ENCODE data around the gene CFL1. TPM values are rescaled to one million over a fixed set of nuclear protein-coding genes. Genes with fewer than 3 reads are reported as not detected.
A peak's percentile ranks its signal among the peaks of the same experiment; 100 is the strongest.

The CFL1 gene
- total and polyA plus RNA-seq, 4 experiments from 2014 or later: 540 to 2,825 (median 1,686) TPM

- Histone ChIP-seq H3K27me3 (ENCODE audit: insufficient read depth, low read length) (no peaks in the 10 kb centered on the region), H3K9me3 (ENCODE audit: control insufficient read depth in 1 of 2, low read length in 2 of 2) (no peaks in the 10 kb centered on the region), H3K27ac (ENCODE audit: low read depth, low read length) (no peak overlapping the region), H3K4me1 (ENCODE audit: insufficient read depth, low read length) (peaks cover 14% of the 10 kb centered on the region), H3K4me3 (ENCODE audit: low read length in 2 of 2) (no peak overlapping the region), H3K36me3 (ENCODE audit: insufficient read depth, low read length) (no peaks in the 10 kb centered on the region)
- intact Hi-C loops (cut with micrococcal nuclease): no loop called here
- DNase-seq: no peak
- ChIA-PET CTCF (ENCODE audit: partially characterized antibody) (interaction anchor here (0.5 to 2.4 kb wide), 3 partner anchors 49 to 118 kb away, joined by 3 to 6 read pairs (median 3); partner anchors contain the start of gene KAT5), POLR2A (ENCODE audit: partially characterized antibody) (no interaction called here)
- H3K27me3 Mint-ChIP-seq: no peaks in the 10 kb centered on the region
- no peak overlapping the region for H3K27ac Mint-ChIP-seq
- H3K36me3 Mint-ChIP-seq: no peaks in the 10 kb centered on the region
- H3K4me3 Mint-ChIP-seq: no peak overlapping the region
- H3K9me3 Mint-ChIP-seq: peaks cover 0 to 1% (median 0%) of the 10 kb centered on the region in 8 donors
- peaks cover 8% of the 10 kb centered on the region in 4 donors for H3K4me1 Mint-ChIP-seq
Observed at GRCh38 chr11:65829459-65829858, 28.5 kb downstream of the CFL1 start.

DNA sequence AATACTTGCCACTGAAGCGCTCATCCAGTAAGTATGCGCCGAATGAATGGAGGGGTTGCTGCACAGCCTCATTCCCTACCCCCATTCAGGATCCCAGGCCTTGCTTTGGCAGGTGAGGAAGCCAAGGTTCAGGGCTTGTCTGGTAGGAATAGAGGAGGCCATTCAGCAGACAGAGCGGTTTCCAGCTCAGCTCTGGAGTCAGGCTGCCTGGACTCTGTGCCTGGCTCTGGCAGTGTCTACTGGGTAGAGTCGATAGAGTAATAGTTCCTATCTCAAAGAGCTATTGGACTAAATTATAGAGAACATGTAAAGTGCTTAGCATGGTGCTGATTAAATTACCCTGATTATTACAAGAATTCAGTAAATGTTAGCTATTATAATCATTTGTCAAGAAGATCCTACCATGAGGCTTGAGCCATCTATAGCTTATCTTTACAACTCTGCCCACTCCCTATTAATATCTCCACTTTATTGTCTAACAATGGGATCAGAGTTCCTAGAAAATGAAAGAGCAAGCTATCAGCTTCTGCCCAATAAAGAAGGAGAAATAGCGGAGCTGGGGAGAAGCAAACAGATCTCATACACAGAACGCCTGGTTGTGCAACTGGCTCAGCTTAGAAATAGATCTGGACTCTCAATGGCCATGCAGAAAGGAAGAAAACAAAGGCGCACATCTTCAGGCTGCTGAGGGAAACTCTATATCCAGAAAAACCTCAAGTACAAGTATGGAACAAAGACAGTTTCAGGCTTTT is 30.8 kb downstream of the CFL1 start:
- Histone ChIP-seq H3K36me3 (ENCODE audit: insufficient read depth, low read length) (no peaks in the 10 kb centered on the region), H3K4me3 (ENCODE audit: low read length in 2 of 2) (no peak overlapping the region), H3K4me1 (ENCODE audit: insufficient read depth, low read length) (no peaks in the 10 kb centered on the region), H3K27me3 (ENCODE audit: insufficient read depth, low read length) (no peaks in the 10 kb centered on the region), H3K27ac (ENCODE audit: low read depth, low read length) (no peak overlapping the region), H3K9me3 (ENCODE audit: control insufficient read depth in 1 of 2, low read length in 2 of 2) (no peaks in the 10 kb centered on the region)
- peaks cover 0 to 2% (median 1%) of the 10 kb centered on the region in 4 donors for H3K4me1 Mint-ChIP-seq
- POLR2A ChIA-PET (ENCODE audit: partially characterized antibody): no interaction called here
- intact Hi-C loops (cut with micrococcal nuclease): no loop called here
- no peak overlapping the region for H3K4me3 Mint-ChIP-seq
- CTCF ChIA-PET (ENCODE audit: partially characterized antibody): interaction anchor here (0.7 to 1.7 kb wide), 8 partner anchors 9 to 196 kb away, joined by 3 to 11 read pairs (median 3); partner anchors contain the start of gene AP5B1
- DNase-seq: no peak
- H3K9me3 Mint-ChIP-seq: peaks cover 0 to 1% (median 0%) of the 10 kb centered on the region in 8 donors
- no peak overlapping the region for H3K27ac Mint-ChIP-seq
- H3K36me3 Mint-ChIP-seq: no peaks in the 10 kb centered on the region
- no peaks in the 10 kb centered on the region for H3K27me3 Mint-ChIP-seq

GRCh38 chr11:65822776-65823528 is 35.0 kb downstream of the CFL1 start:
- CTCF ChIA-PET (ENCODE audit: partially characterized antibody): interaction anchor here (1.4 to 1.8 kb wide), 3 partner anchors 43 to 117 kb away, joined by 3 to 8 read pairs (median 4); partner anchors contain the start of gene KAT5
- Mint-ChIP-seq H3K4me1 (peaks cover 0 to 5% (median under 1%) of the 10 kb centered on the region in 4 donors), H3K27me3 (no peaks in the 10 kb centered on the region), H3K4me3 (no peak overlapping the region), H3K9me3 (no peaks in the 10 kb centered on the region), H3K36me3 (no peaks in the 10 kb centered on the region), H3K27ac (no peak overlapping the region)
- POLR2A ChIA-PET (ENCODE audit: partially characterized antibody): no interaction called here
- no peak for DNase-seq
- Histone ChIP-seq H3K4me3 (ENCODE audit: low read length in 2 of 2) (no peak overlapping the region), H3K36me3 (ENCODE audit: insufficient read depth, low read length) (no peaks in the 10 kb centered on the region), H3K4me1 (ENCODE audit: insufficient read depth, low read length) (no peaks in the 10 kb centered on the region), H3K9me3 (ENCODE audit: control insufficient read depth in 1 of 2, low read length in 2 of 2) (no peaks in the 10 kb centered on the region), H3K27ac (ENCODE audit: low read depth, low read length) (no peak overlapping the region), H3K27me3 (ENCODE audit: insufficient read depth, low read length) (no peaks in the 10 kb centered on the region)
- intact Hi-C loops (cut with micrococcal nuclease): no loop called here

GRCh38 chr11:65821107-65821506 is 36.9 kb downstream of the CFL1 start:
- CTCF ChIA-PET (ENCODE audit: partially characterized antibody): interaction anchor here (1.1 kb wide), 1 partner anchor 41 kb away, joined by 3 read pairs; no protein-coding TSS in a partner anchor

GRCh38 chr11:65817835-65818680 is 39.9 kb downstream of the CFL1 start:
- Mint-ChIP-seq H3K4me1 (peaks cover 6 to 16% (median 10%) of the 10 kb centered on the region in 4 donors), H3K9me3 (peaks cover 0 to 2% (median 0%) of the 10 kb centered on the region in 8 donors), H3K4me3 (peak overlapping the region; percentile 73 to 85 (median 78)), H3K27ac (peak overlapping the region; percentile 73 to 92 (median 81)), H3K27me3 (no peaks in the 10 kb centered on the region), H3K36me3 (no peaks in the 10 kb centered on the region)
- H3K4me3 ChIP-seq (ENCODE audit: low read length in 2 of 2): peak overlapping the region; percentile 24 to 70
- peak; percentile 86 to 93 (median 88) for DNase-seq
- no peaks in the 10 kb centered on the region for H3K9me3 ChIP-seq (ENCODE audit: control insufficient read depth in 1 of 2, low read length in 2 of 2)
- peaks cover 12% of the 10 kb centered on the region for H3K4me1 ChIP-seq (ENCODE audit: insufficient read depth, low read length)
- H3K27me3 ChIP-seq (ENCODE audit: insufficient read depth, low read length): no peaks in the 10 kb centered on the region
- POLR2A ChIA-PET (ENCODE audit: partially characterized antibody): interaction anchor here (0.8 to 4.5 kb wide), 8 partner anchors 15 to 192 kb away, joined by 3 to 25 read pairs (median 4); partner anchors contain the start of genes AP5B1 and KAT5
- CTCF ChIA-PET (ENCODE audit: partially characterized antibody): interaction anchor here (0.6 to 7.9 kb wide), 31 partner anchors 9 to 203 kb away, joined by 3 to 107 read pairs (median 5); partner anchors contain the start of genes AP5B1, CCDC85B, KAT5 and PCNX3
- H3K27ac ChIP-seq (ENCODE audit: low read depth, low read length): peak overlapping the region; percentile 53
- no peaks in the 10 kb centered on the region for H3K36me3 ChIP-seq (ENCODE audit: insufficient read depth, low read length)
- intact Hi-C loops (cut with micrococcal nuclease): loop anchor here (1.0 kb wide), 6 partner anchors 38 to 204 kb away; partner anchors contain the start of gene AP5B1

More at GRCh38 chr11:65821107-65821506, 36.9 kb downstream of the CFL1 start:
- Histone ChIP-seq H3K4me3 (ENCODE audit: low read length in 2 of 2) (no peak overlapping the region), H3K27ac (ENCODE audit: low read depth, low read length) (no peak overlapping the region), H3K9me3 (ENCODE audit: control insufficient read depth in 1 of 2, low read length in 2 of 2) (no peaks in the 10 kb centered on the region), H3K4me1 (ENCODE audit: insufficient read depth, low read length) (peaks cover 12% of the 10 kb centered on the region), H3K36me3 (ENCODE audit: insufficient read depth, low read length) (no peaks in the 10 kb centered on the region), H3K27me3 (ENCODE audit: insufficient read depth, low read length) (no peaks in the 10 kb centered on the region)
- Mint-ChIP-seq H3K27ac (peak overlapping the region in 1 of 7 donors; percentile 21), H3K27me3 (no peaks in the 10 kb centered on the region), H3K9me3 (no peaks in the 10 kb centered on the region), H3K4me3 (no peak overlapping the region), H3K36me3 (no peaks in the 10 kb centered on the region), H3K4me1 (peaks cover 6 to 16% (median 10%) of the 10 kb centered on the region in 4 donors)
- no peak for DNase-seq
- intact Hi-C loops (cut with micrococcal nuclease): no loop called here
- POLR2A ChIA-PET (ENCODE audit: partially characterized antibody): no interaction called here

- Mint-ChIP-seq H3K9me3 (peaks cover 0 to 2% (median 0%) of the 10 kb centered on the region in 8 donors), H3K27me3 (no peaks in the 10 kb centered on the region), H3K4me1 (peaks cover 6 to 16% (median 10%) of the 10 kb centered on the region in 4 donors), H3K36me3 (no peaks in the 10 kb centered on the region), H3K4me3 (peak overlapping the region; percentile 73 to 85 (median 78)), H3K27ac (peak overlapping the region; percentile 73 to 92 (median 81))
- intact Hi-C loops (cut with micrococcal nuclease): no loop called here
- CTCF ChIA-PET (ENCODE audit: partially characterized antibody): interaction anchor here (0.6 to 7.9 kb wide), 24 partner anchors 9 to 191 kb away, joined by 3 to 107 read pairs (median 6); partner anchors contain the start of genes AP5B1, CCDC85B, KAT5 and SNX32
- H3K27ac ChIP-seq (ENCODE audit: low read depth, low read length): peak overlapping the region; percentile 53
- peak overlapping the region; percentile 24 to 70 for H3K4me3 ChIP-seq (ENCODE audit: low read length in 2 of 2)
- H3K27me3 ChIP-seq (ENCODE audit: insufficient read depth, low read length): no peaks in the 10 kb centered on the region
- no peaks in the 10 kb centered on the region for H3K36me3 ChIP-seq (ENCODE audit: insufficient read depth, low read length)
- POLR2A ChIA-PET (ENCODE audit: partially characterized antibody): interaction anchor here (0.8 to 4.5 kb wide), 8 partner anchors 16 to 191 kb away, joined by 3 to 25 read pairs (median 4); partner anchors contain the start of genes AP5B1 and KAT5
- no peak for DNase-seq
- peaks cover 12% of the 10 kb centered on the region for H3K4me1 ChIP-seq (ENCODE audit: insufficient read depth, low read length)
- H3K9me3 ChIP-seq (ENCODE audit: control insufficient read depth in 1 of 2, low read length in 2 of 2): no peaks in the 10 kb centered on the region
Observed at GRCh38 chr11:65817312-65817834, 40.6 kb downstream of the CFL1 start.

All from CD4-positive, alpha-beta memory T cell (primary cell).